Body of pancreas (tissue), 4 donors: Measurements from ENCODE around the gene CCNL2.
"Not testable (repeated sequence)": the region's sequence is repeated elsewhere in the genome, so short reads cannot be mapped to it uniquely, and the experiment has no call there.

Source experiments
- POLR2A ChIP-seq, 3 donors: fragments of 450-650 bp; IDR thresholded peaks; one replicate each; pipeline ENCODE4 v1.6.1; 2016; ENCODE audit warnings: antibody characterized with exemption in 3 of 3, mild to moderate bottlenecking in 2 of 3
- TF ChIP-seq, protein P1 (sequence below), 7 experiments: fragments of 450-650 bp in 4 of 7; fragments of 200-600 bp in 3 of 7; sonication (generic) in 3 of 7; IDR thresholded peaks; one replicate each; pipeline ENCODE4 v1.5.1; 2016 to 2019; ENCODE audit warnings: antibody characterized with exemption in 7 of 7

DNA sequence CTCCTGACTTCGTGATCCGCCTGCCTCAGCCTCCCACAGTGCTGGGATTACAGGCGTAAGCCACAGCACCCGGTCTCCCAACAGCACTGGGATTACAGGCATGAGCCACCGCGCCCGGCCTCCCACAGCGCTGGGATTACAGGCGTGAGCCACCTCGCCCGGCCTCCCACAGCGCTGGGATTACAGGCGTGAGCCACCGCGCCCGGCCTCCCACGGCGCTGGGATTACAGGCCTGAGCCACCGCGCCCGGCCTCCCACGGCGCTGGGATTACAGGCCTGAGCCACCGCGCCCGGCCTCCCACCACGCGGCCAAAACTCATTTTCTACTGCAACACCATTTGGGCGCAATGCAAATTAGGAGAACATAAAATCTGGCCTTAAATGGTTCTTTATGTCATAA, 13.8 kb downstream of the CCNL2 start:
- not testable (repeated sequence) for TF ChIP-seq POLR2A (IDR thresholded peaks at IDR 0.05)
- TF ChIP-seq, protein P1, sequence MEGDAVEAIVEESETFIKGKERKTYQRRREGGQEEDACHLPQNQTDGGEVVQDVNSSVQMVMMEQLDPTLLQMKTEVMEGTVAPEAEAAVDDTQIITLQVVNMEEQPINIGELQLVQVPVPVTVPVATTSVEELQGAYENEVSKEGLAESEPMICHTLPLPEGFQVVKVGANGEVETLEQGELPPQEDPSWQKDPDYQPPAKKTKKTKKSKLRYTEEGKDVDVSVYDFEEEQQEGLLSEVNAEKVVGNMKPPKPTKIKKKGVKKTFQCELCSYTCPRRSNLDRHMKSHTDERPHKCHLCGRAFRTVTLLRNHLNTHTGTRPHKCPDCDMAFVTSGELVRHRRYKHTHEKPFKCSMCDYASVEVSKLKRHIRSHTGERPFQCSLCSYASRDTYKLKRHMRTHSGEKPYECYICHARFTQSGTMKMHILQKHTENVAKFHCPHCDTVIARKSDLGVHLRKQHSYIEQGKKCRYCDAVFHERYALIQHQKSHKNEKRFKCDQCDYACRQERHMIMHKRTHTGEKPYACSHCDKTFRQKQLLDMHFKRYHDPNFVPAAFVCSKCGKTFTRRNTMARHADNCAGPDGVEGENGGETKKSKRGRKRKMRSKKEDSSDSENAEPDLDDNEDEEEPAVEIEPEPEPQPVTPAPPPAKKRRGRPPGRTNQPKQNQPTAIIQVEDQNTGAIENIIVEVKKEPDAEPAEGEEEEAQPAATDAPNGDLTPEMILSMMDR (IDR thresholded peaks at IDR 0.05): not testable (repeated sequence)
